SW480 (cell line): ENCODE results near the gene MXRA8.

Experiments
- DNase-seq: peaks from one replicate; pipeline ENCODE4 v3.0.0-alpha.2; 2016; ENCODE audit warnings: low spot score

MXRA8 gene

DNA sequence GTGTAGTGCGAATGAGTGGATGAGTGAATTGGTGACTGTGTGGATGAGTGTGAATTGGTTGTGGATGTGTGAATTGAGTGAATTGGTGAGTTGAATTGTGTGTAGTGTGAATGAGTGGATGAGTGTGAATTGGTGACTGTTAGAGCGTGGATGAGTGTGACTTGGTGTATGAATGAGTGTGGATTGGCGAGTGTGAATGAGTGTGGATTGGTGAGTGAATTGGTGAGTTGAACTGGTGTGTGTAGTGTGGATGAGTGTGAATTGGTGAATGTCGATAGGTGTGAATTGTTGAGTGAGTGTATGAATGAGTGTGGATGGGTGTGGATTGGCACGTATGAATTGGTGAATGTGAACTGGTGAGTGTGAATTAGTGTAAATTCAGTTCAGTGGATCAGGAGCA, 9.0 kb upstream of the MXRA8 start:
- no peak for DNase-seq

DNA sequence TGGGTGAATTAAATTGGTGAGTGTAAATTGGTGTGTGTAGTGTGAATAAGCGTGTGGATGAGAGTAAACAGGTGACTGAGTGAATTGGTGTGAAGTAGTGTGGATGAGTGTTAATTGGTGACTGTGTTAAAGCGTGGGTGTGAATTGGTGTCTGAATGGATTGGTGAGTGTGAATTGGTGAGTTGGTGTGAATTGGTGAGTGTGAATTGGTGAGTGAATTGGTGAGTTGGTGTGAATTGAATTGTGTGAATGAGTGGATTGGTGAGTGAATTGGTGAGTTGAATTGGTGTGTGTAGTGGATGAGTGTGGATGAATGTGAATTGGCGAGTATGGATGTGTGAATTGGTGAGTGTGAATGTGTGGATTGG, 8.3 kb upstream of the MXRA8 start:
- no peak for DNase-seq

DNA sequence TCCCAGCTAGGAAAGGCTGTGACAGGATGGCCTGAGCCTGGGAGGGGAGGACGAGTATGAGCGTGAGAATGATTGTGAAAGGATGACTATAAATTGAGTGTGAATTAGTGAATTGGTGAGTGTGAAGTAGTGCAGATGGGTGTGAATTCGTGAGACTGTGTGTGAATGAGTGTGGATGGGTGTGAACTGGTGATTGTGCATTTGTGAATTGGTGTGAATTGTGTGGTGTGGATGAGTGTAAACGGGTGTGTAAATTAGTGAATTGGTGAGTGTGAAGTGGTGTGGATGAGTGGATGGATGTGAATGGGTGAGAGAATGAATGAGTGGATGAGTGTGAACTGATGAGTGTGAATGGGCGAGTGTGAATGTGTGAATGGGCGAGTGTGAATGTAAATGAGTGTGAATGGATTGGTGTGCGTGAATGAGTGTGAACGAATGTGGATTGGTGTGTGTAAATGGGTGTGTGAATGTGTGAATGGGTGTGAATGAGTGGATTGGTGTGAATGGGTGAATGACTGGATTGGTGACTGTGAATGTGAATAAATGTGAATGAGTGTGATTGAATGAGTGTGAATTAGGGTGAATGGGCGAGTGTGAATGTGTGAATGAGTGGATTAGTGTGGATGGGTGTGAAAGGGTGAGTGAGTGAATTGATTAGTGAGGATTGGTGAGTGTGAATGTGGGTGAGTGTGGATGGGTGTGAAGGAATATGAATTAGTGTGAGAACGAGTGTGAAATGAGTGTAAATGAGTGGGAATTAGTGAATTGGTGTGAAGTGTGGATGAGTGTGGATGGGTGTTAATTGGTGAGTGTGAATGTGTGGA, 7.7 kb upstream of the MXRA8 start:
- no peak for DNase-seq

DNA sequence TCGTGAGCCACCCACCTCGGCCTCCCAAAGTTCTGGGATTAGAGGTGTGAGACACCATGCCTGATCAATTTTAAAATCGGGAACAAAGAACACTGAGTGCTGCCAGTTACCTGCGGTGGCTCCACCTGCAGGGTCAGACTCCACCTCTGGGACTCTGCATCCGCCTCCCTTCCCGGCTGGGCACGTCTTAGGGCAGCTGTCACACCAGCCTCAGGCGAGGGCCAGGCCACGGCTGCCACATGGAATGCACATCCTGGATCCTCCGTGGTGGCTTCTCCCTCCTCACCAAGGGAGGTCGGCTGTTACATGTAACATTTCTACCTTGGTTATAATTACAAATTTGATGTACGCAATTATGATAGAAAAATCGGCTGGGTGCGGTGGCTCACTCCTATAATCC, 5.9 kb upstream of the MXRA8 start:
- no peak for DNase-seq

DNA sequence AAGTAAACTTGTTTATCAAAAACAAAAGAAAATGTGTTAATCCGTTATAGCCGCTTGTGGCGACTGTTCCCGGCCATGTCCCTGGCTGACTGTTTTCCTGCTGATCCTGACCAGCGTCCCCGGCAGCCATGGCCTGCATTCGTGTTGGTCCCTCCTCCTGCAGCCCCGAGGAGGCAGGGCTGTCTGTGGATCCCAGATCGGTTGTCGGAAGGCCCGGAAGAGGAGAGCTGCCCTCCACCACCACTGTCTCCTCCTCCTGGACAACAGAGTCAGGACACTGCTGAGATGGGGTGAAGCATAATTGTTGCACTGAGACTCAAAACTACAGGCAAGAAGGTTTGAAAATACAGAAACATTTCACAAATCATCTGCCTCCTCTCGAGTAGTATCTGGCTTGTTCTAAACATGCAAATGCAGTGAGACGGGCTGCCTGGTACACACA, 3.6 kb upstream of the MXRA8 start:
- DNase-seq, result no peak

DNA sequence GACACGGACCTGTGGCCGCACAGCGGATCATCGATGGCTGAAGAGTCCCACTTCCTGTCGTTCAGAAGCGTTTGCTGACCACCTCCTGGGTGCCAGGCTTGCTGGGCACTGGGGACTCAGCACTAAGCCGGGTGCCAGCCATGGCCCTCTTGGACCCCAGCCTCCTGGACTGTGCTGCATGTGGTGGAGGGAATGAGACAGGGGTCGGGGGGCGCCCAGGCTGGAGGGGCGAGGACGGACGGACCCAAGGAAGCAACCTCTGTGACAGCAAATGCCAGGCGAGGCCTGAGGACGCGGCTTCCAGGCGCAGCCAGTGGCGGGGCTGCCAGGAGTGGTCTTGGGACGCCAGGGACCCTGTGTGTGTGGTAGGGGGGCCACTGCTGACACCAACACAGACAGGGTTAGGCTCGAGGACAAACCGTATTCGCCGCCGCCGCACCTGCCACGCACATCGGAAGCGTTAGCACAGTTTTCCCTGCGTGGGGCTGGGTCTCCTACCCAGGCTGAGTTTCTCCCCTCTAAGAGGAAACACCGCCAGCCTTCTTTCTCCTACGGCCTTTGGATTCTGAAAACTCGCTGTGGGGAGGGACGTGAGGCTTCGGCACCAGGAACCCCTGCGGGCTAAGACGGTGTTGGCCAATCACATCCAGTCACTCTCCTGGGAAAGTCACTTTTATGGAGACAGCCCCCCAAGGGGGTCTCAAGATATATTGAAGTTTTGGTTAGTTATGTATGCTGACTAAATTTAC, 3.1 kb upstream of the MXRA8 start:
- no peak for DNase-seq

DNA sequence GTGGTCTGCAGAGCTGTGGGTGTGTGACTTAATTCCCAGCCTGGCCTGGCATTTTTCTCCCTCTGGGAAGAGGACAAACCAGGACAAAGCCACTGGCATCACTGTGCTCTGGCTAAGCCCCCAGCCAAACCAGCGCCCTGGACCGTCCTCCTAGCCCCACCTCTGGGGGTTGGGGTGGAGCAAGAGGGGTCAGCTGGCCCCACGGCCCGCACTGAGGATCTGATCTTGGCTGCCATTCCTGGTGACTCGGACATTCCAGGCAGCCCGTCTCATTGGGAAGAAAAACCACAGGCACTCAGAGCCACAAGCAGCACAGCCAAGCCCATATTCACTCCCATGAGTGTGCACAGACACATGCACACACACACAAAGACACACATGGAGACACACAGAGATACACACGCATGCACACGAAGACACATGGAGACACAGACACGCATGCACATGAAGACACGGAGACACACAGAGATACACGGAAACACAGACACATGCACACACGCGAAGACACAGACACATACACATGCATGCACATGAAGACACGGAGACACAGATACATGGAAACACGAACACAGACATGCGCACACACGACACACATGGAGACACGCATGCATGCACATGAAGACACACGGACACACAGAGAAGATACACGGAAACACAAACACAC, 2.3 kb upstream of the MXRA8 start:
- peak; percentile 85 for DNase-seq

DNA sequence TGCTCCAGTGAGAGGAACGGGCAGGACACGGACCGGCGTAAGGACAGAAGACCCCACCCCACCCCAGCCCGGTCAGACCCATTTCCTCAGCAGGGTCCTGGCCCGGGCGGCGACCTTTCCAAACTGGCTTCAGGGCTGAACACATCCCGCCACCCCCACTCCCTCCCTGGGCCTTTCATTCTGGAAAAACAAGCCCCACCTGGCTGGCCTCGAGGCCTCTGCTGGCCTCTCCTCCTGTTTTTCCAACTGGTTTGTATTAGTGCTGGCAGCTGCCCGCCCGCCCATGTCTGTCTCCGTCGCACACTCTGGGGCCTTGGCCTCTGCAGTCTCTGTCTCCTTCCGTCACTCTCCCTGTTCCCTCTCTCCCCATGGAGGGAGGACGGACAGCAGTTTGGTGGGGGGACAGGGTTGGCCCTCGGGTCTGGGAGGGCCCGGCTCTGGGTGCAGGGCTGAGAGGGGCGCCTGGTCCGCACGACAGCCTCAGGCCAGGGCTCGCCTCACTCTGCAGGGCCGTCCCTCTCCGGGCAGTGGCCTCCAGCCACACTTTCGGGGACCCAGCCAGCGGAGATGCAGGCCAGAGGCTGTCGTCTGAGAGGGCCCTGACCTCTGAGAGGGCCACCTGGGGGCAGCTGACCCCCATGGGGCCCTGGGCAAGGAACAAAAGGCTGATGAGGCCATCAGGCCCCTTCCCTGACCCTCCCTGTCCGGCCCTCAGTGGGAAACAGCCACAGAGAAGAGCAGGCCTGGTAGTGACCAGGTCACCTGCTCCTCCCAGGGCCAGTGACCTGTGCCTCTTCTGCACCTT, 1.5 kb upstream of the MXRA8 start:
- no peak for DNase-seq

DNA sequence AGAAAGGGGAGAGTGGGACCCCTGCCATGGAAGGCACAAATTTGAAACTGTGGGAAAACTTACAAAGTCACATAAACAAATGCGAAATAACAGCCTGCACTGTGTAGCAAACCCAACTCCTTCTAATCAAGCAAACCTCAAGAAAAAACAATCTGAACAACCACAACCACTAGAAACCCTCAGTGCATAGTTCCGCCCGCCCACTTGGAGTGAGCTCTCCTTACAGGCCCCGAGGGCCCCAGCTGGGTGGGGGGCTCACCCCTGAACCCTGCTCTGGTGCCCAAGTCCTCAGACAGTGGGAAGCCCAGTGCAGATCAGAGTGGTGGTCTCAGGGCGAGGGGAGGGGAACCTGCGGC, 931 bp upstream of the MXRA8 start:
- DNase-seq, result no peak

DNA sequence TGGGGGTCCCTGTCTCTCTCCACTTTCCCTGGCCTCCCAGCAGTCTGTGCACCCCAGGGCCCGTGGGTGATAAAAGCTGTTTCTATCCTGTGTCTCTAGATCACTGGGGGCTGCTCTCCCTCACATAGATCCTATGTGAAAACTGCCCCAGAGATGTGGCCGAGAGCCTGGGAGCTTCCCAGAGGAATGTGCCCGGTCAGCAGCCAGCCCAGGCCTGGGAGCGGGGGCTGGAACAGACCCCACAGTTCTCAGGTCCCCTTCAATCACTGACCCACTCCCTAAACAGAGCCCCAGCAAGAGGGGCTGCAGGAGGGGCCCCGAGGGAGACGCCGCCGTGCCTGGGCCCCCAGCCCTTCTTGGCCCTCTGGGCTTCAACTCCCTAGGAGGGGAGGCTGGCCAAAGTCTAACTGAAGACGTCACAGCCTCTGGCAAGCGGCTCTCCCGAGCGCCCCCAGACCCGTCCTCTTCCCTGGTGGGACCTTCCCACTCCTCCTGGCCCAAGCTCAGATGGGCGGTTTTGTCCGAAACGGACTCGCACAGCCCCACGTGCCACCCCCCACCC, 403 bp downstream of the MXRA8 start:
- no peak for DNase-seq

DNA sequence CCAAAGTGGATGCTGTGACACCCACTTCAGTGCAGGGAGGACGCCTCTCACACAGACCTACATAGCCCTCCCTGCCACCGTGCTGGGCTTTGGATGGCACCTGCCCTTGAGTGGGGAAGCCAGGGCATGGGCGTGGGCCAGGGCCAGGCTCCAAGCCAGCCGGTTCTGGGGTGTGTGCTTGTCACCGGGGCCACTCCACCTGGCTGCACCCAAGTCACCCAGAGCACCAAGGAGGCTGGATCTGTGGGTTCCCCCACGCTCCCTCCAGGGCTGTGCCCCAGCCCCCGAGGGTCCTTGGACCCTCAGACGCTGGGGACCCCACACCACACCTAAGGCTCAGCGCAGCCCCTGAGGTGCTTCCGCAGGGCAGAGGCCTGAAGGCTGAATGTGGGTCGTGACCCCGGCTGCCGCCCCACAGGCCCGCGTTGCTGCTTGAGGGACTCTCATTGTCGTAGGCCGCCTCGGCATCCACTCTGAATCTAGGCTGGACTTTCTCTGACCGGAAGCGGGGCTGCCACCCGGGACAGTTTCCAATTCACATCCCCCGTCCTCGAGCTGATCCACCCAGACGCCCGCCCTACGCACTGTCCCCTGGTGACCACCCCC, 1.5 kb downstream of the MXRA8 start:
- no peak for DNase-seq

DNA sequence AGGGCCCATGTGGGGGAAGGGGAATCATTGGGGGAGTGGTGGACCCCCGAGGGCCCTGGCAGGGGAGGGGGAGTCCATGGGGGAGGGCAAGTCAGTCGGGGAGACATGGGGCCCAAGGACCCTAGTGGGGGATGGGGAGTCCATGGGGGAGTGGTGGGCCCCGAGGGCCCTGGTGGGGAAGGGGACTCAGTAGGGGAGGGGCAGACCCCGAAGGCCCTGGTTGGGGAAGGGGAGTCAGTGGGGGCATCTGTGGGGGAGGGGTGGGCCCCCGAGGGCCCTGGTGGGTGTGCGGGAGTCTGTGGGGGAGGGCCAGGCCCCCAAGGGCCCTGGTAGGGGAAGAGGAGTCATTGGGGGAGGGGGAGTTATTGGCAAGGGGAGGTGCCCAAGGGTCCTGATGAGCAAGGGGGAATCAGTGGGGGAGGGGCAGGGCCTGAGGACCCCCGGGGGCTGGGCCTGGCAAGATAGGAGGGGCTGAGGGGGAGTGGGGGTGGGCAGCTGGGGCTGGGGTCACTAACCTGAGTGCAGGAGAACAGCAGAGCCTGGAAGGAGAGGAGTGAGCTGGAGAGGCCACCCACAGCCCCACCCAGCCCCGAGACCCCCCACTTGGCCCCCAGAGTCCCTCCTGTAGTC, 2.1 kb downstream of the MXRA8 start:
- no peak for DNase-seq

DNA sequence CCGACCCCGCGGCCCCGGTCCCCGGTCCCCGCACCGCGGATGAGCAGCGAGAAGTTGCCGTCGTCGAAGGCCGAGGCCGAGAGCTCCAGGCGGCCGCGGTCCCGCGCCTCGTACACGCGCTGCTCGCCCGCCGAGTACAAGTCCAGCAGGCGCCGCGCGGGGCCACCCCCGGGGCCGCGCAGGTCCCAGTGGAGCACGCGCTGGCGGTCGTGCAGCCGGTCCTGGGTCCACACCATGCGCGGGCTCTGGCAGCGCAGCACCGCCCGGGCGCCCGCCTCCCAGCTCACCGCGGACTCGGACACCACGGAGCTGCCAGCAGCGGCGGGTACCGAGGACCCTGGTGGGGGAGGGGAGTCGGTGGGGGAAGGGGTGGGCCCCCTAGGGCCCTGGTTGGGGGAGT, 2.9 kb downstream of the MXRA8 start:
- no peak for DNase-seq

DNA sequence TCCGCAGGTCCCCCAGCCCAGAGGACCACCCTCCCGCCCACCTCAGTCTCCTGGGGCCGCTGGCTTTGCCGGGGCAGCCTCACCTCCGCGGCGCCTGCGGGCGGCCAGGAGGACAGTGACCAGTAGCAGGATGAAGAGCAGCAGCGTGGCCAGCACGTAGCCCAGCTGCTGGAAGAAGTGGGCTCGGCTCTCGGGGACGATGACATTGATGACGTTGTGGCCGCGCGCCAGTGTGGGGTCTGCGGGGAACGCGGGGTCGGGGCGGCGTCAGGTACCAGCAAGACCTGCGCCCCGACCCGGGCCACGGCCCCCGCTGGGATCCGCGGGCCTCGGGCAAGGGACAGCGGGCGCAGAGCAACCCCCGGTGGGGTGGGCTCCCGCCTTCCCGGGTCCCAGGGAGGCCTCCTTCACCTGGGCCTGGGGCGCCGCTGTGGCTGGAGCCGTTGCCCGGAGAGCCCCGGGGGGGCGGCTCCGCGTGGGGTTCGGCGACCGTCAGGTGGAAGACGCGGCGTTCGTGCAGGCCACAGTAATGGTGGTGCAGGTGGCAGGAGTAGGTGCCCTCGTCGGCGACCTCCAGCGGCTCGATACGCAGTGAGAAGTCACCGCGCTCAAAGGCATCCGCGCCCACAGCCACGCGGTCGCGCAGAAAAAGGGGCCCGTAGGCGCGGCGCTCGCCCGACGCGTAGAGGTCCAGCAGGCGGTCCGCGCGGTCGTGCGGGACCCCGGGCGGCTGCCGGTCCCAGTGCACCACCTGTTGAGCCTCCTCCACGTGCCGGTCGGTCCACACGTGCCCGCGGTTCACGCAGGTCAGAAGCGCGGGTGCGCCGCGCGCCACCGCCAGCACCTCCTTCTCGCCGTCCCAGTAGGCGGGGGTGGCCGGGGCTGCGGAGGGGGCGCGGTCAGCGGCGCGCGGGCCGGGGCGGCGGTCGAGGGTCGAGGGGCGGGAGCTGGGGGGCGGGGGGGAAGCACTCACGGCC, 3.8 kb downstream of the MXRA8 start:
- no peak for DNase-seq

DNA sequence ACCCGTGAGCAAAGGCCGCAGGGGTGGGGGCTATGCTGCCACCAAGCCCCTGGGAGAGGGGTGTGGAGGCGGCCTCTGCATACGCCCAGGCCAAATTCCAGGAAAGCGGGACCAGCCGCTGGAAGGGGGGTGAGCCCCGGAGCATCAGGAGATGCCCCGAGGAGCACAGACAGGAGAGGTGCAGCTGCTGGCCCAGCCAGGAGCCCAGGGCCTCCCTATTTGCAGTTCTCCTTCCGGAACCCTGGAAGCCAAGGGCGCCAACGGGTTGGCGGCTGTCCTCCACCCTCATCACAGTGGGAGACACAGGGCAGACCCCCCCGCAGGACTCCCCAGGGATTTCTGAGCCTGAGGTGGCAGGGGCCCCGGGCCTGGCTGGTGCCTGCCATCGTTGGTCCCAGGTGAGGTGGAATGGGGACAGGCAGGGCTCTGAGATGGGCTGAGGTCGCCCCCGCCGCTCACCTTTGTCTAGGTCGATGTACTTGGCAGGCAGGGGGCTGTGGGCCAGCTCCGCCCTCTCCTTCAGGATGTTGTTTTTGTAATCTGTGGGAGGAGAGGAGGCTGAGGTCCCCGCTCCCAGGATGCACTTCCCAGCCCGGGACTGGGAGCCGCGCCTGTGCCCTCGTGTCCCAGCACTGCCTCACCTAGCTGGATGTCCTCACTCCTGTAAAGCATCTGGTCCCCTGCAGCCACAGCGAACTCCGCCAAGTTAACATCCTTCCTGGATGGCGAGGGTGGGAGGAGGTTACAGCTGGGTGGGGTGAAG, 4.8 kb downstream of the MXRA8 start:
- no peak for DNase-seq

DNA sequence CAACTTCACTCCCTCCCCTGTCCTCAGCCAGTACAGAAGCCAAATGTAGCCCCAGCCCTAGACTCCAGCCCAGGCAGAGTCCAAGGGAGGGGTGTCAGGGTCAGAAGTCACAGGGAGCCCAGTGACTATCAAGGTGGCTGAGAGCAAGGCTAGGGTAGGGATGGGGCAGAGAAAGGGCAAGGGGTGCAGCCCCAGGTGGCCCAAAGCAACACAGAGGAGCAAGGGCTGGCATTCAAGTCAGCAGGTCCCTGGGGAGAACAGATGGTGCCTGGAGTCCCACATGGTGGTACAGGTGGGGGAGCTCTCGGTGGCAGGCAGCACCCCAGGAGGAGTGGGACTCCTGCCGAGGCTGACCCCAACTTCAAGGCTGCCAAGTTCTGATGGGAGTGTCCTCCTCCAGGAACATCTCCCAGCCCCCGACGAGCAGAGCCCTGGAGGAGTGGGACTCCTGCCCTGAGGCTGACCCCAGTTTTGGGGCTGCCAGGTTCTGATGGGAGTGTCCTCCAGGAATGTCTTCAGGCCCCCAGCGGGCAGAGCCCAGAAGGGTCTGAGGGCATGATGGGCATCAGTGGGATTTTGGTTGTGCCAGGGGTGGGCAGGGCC, 5.5 kb downstream of the MXRA8 start:
- no peak for DNase-seq

DNA sequence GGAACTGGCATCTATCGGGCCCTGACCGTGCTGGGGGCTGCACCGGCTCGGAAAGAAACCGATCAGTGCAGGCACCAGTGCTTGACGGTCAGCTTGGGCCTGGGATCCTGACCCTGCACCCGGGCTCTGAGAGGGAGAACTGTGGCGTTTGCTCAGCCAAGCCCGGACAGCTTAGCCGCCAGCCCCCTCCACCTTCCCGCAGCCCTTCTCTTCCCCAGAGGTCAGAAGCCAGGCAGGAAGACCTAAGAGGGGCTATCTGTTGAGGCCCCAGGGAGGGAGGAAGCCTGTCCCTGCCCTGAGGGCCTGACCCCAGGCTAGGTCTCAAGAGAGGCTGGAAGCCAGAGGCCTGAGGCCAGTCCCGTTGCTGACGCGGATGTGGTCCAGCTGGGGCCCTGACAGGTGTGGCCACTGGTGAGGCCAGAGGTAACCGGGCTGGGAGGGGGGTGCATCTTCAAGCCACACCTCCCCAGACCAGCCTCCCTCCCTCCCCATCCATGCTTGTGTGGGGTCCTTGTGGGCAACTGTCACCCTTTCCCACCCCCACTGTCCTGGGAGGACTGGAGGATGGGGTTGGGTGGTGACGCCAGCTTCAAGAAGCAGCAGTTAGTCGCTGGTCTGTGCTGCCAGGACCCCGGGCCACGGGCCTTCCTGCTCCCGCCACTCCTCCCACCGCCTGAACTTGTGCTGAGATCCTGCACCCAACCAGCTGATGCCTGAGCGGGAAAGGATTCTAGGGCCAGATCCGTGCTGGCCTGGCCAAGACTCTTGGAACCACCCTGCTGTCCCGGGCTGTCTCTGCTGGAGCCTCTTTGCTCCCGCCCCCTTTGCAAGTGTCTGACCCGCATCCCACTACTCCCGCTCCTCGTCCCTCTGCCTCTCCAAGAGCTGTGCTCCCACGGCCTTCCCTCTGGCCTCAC, 6.6 kb downstream of the MXRA8 start:
- no peak for DNase-seq
